Nucleus accumbens (tissue), 56 donors: ENCODE data around the gene PPOX.

Experiments
- DNase-seq, 56 donors: peaks; one replicate each; lab custom pipeline; 2025; lab: John Stamatoyannopoulos, UW

Gene PPOX

DNA sequence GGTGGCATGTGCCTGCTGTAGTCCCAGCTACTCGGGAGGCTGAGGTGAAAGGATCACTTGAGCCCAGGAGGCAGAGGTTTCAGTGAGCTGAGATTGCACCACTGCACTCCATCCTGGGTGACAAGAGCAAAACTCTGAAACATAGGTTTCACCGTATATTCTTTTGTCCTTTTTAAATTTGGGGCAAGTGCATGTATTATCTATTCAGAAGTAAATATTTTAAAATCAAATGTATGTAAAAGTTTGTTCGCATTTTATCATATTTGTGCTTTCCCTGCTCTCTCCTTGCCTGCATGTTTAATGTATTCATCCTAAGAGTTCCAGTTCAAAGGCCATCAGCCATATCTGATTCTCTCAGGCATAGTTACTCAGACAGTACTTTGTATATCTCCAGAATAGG lies 20.4 kb upstream of the PPOX start:
- DNase-seq = no peak

DNA sequence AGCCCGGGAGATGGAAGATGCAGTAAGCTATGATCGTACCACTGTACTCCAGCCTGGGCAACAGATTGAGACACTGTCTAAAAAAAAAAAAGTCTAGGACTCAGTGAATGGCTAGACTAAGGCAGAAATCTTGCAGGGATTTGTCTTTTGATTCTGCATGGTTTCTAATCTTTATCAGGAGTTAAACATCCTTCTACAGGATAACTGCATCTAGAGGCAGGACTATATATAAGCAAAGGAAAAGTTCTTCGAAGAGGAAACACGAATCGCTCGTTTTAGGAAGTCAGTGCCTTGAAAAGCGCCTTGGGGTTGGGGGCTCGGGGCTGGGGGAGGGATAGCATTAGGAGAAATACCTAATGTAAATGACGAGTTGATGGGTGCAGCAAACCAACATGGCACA lies 13.1 kb upstream of the PPOX start:
- peak in 1 of 56 donors; percentile 9 for DNase-seq

DNA sequence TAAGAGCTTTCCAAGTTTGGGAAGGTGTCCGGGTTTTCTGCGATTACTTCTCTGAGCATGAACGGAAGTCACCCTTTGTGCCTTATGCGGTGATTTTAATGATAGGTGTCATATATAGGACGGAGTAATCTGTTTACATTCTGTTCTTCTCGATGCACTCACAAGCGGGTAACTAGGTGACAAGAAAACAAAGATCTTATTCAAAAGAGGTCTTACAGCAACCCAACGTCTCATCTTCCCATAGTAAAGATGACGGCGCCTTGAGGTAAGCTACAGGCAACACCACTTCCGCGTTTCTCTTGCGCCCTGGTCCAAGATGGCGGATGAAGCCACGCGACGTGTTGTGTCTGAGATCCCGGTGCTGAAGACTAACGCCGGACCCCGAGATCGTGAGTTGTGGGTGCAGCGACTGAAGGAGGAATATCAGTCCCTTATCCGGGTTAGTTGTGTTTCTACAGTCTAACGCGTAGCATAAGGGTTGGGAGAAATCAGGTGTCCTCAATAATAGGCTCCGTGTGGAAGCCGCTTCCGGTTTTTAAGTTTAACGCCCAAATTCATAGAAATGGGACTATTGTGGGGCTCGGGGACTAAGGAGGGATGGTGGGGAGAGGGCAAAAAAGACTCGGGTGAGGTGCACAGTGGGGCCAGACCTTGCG lies 12.4 kb upstream of the PPOX start, which contains the start of gene UFC1:
Gene UFC1, plus strand, starts transcription at position 297 of the 656 bp plus-strand sequence. Its CDS starts 20 bp downstream, at position 317.
- DNase-seq = peak in 55 of 56 donors; percentile 12 to 90 (median 71)

DNA sequence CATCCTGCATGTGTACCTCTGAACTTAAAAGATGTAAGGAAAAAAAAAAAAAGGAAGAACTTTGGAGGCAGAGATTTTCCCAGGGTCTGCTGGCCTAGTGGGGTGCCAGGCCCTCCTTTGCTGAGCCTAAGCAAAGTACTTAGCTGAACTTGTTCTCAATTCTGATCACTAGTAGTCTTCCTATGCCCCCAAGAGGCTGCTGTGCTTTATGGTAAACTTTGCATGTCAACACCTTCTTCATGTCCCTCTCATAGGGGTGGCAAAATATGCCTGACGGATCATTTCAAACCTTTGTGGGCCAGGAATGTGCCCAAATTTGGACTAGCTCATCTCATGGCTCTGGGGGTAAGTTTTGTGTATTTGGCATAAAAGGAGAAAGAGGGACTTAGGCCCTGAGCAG lies 8.4 kb upstream of the PPOX start:
- no peak for DNase-seq

DNA sequence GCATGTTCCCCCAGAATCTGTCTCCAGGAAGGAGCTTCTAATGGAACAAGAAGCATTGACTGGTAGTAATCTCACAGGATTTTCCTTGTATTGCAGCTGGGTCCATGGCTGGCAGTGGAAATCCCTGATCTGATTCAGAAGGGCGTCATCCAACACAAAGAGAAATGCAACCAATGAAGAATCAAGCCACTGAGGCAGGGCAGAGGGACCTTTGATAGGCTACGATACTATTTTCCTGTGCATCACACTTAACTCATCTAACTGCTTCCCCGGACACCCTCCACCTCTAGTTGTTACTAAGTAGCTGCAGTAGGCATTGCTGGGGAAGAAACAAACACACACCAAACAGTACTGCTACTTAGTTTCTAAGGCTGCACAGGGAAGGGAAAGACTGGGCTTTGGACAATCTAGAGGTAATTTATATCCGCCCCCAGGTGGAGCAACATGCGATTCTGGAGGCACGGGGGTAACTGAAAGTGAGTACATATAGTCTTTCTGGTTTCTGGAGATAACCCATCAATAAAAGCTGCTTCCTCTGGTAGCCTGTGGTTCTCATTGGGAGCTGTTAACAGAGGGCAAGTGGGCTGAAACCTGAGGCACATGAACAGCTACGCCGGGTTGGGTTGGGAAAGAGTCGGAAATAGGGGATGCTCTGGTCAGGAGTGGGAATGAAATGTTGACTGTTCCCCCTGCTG lies 7.8 kb upstream of the PPOX start:
- DNase-seq = no peak

DNA sequence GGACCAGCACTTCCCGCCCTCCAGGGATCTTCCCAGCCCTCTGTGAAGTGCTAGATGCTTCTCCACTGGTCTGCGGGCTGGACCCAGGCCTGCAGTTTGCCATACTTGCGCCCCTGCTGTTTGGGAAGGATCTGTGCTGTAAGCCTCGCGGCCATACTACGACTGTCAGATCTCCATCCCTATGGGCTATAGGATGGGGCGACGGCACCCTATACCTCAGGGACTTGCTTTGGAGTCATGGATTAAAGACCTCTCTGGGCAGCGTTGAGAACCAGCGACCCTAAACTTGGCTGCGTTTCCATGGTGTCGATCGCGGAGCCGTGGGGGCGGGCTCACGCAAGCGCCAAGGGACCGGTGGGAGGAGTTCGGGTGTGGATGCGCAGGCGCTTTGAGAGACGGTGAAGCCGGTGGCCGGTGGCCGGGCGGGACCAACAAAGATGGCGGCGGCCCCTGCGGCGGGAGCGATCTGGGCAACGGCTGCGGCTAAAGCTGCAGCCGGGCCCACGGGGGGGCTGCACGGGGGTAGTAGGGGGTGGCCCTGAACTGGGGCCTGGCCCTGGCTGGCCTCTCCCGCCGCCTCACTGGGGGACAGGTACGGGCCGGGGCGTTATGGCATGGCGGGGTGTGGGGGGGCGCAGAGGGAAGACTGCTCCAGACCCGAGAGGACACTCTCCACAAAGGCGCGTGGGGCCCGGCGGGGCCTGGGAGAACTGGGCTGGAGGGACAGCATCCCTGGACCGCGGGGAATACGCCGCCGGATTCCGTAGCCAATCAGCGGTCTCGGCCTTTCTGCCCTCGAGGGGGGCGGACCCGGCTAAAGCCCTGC lies 6.9 kb upstream of the PPOX start, which contains the start of gene USP21:
Gene USP21, plus strand, starts transcription at position 414 of the 826 bp plus-strand sequence. CDS start 1,141 bp downstream, outside the sequence.
- DNase-seq = peak; percentile 29 to 95 (median 90)

DNA sequence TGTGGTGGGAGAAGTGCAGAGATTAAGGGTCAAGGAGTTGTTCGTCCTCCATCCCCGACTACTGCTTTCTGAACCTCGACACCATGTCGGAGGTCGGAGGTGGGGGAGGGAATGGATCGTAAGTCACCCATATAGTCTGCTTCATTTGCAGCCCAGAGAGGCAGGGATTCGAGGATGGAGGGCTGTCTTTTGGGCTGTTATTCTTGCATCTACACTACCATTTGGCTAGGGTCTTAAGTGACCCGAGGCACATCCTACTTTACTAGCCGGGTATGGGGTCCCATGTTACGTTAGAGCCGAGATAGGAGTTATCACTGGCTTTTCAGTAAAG lies 6.3 kb upstream of the PPOX start:
- DNase-seq = peak in 2 of 56 donors; percentile 33 to 45

DNA sequence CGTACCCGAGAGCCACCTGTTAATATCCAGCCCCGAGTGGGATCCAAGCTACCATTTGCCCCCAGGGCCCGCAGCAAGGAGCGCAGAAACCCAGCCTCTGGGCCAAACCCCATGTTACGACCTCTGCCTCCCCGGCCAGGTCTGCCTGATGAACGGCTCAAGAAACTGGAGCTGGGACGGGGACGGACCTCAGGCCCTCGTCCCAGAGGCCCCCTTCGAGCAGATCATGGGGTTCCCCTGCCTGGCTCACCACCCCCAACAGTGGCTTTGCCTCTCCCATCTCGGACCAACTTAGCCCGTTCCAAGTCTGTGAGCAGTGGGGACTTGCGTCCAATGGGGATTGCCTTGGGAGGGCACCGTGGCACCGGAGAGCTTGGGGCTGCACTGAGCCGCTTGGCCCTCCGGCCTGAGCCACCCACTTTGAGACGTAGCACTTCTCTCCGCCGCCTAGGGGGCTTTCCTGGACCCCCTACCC lies 5.5 kb upstream of the PPOX start:
- no peak for DNase-seq

DNA sequence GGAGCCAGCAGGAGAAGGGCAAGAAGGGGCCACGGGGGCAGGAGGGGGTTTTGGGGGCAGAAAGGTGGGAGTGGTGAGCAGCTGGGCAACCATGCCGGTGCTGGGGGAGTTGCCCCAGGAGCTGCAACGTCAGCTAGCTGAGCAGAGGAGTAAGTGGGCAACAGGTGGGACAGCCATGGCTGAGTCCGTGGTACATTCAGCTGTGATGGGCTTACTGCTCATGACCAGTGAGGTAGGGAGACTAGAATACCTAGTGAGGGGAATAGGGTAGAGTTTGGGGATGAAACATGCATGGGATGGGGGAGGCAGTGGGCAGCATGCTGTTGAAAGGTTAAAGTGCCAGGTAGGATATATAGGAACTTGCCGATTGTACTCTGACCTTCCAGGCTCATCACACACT lies 4.6 kb upstream of the PPOX start:
- no peak for DNase-seq

DNA sequence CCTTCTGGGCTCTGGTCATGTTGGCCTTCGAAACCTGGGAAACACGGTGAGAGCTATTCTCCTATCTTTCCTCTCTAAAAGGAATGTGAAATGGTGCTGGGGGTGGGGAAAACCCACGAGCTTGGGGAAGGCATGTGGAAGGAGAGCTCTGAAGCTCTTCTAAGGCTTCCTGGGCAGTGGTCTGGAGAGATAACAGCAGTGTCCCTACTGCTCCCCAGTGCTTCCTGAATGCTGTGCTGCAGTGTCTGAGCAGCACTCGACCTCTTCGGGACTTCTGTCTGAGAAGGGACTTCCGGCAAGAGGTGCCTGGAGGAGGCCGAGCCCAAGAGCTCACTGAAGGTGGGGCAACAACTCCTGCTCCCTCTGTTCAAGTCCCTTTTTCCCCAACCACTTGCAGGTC lies 4.2 kb upstream of the PPOX start:
- DNase-seq = no peak

DNA sequence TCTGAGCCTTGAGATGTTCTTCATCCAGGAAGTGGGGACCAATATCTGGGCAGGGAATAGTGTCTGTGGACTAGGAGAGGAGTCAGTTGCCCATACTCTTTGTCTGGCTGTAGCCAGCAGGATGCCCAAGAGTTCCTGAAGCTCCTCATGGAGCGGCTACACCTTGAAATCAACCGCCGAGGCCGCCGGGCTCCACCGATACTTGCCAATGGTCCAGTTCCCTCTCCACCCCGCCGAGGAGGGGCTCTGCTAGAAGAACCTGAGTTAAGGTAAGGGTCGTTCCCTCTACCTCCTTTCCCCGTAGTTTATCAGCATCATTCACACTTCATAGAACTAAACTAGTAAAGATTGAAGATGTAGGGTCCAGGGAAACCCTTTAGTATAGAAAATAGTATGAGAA lies 3.4 kb upstream of the PPOX start:
- no peak for DNase-seq

DNA sequence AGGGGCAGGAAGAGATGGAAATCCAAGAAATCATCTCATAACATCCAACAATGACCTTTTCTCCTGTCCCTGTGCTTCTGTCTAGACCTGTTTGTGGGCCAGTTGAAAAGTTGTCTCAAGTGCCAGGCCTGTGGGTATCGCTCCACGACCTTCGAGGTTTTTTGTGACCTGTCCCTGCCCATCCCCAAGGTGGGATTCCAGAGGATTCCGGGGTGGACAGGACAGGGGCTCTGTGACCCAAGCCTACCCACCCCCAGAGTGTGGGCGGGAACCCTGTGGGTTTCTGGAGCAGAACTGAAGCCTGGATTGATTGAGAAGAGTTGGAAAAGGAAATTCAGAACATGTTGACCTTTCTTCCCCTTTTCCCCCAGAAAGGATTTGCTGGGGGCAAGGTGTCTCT lies 2.4 kb upstream of the PPOX start:
- DNase-seq = no peak

DNA sequence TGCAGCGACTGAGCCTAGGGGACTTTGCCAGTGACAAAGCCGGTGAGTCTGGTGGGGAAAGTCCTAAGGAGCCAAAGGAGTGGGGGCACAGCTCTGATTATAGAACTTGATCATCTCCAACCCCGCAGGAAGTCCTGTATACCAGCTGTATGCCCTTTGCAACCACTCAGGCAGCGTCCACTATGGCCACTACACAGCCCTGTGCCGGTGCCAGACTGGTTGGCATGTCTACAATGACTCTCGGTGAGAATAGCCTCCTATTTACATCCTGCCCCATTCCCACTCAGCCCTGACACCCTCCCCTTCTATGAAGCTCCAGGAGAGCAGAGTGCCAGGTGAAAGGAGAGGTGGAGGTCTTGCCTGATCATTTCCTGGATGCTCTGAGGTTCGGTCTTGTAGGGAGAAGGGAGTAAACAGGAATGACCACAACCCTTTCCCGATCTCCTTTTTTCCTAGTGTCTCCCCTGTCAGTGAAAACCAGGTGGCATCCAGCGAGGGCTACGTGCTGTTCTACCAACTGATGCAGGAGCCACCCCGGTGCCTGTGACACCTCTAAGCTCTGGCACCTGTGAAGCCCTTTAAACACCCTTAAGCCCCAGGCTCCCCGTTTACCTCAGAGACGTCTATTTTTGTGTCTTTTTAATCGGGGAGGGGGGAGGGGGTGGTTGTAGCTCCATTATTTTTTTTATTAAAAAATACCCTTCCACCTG lies 1.2 kb upstream of the PPOX start:
- DNase-seq = no peak

DNA sequence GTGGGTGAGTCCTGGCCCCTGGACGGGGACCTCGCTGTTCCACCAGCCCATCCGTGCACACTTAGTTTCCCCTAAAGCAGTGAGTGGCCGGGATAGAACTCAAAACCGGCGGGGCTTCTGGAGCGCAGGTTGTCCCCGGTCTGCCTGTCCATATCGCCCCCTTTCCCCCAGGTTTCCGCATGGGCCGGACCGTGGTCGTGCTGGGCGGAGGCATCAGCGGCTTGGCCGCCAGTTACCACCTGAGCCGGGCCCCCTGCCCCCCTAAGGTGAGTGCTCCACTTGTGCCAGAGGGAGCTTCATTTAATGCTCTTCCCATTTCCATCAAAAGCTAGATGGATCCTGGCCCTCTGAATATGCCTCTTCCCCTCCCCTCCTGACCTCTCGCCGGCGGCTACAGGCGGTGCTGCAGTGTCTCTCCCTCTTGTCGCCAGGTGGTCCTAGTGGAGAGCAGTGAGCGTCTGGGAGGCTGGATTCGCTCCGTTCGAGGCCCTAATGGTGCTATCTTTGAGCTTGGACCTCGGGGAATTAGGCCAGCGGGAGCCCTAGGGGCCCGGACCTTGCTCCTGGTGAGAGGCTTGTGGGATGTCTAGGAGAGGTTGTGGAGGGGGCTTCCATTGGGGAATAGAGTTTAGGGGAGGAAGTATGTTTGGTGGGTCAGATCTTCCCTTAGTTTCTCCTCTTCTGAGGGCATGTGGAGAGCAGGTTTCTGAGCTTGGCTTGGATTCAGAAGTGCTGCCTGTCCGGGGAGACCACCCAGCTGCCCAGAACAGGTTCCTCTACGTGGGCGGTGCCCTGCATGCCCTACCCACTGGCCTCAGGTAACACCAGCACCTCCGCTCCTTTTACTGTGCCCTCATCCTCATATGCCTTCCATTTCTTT lies 683 bp downstream of the PPOX start:
- peak in 6 of 56 donors; percentile 11 to 60 (median 51) for DNase-seq

DNA sequence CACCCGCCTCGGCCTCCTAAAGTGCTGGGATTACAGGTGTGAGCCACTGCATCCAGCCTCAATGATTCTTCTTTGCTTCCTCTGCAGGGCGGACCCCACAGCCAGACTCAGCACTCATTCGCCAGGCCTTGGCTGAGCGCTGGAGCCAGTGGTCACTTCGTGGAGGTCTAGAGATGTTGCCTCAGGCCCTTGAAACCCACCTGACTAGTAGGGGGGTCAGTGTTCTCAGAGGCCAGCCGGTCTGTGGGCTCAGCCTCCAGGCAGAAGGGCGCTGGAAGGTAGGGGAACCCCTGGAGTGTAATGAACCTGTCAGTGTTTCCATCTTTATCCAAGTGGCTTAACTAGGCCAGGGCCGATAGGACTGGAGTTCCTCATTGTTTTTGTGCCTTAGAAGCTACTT lies 2.7 kb downstream of the PPOX start:
- DNase-seq = no peak

DNA sequence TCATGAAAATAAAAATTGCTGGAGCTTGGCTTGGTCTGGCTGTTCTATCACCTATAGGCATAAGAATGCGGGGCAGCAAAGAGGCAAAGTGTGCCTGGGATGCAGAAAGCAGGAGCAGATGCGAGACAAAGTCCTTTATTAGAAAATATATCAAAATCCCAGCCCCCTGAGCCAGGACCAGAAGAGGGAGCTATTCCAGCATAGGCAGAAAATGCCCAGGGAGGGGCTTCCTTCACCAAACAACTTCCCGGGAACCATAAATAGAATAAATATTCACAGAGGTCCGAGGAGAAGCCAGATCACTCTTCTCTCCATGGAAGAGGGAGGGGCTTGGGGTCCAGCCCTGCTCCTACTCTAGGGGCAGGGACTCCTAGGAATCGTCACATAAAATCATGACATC lies 5.0 kb downstream of the PPOX start:
- no peak for DNase-seq

DNA sequence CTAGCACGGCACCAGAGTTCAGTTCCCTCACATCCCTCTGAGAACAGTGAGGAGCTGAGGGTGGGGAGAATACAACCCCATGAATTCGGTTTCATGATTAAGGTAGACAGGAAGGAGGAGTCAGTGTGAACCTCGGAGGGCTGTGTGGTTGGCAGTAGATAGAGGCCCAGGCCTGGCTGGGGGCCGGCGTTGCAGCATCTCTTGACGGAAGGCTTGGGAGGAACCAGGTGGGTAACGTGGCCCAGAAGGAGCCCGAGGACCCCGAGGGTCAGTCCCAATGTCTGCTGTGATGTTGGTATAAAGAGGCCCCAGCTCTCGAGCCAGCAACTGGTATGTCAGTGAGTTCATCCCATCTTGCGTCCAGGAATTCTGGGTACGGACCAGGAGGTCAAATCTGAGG lies 5.5 kb downstream of the PPOX start:
- no peak for DNase-seq

DNA sequence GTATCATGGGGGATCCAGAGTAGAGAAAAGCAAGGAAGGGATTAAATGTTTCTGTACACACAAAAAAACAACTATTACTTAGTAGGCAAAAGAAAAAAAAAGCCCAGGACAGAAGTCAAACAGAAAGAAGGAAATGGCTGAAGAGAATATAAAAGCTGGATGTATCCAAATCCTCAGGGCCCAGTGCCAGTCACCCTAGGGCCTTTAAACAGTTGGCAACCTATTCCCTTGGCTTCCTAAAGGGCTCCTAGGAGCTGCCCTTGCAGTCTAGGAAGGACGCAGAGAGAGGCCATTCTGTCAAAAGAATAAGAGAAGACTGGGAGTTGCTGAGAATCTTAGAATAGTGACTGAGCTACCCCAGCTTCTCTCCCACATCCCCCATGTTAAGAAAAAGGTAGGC lies 6.1 kb downstream of the PPOX start:
- DNase-seq = no peak

DNA sequence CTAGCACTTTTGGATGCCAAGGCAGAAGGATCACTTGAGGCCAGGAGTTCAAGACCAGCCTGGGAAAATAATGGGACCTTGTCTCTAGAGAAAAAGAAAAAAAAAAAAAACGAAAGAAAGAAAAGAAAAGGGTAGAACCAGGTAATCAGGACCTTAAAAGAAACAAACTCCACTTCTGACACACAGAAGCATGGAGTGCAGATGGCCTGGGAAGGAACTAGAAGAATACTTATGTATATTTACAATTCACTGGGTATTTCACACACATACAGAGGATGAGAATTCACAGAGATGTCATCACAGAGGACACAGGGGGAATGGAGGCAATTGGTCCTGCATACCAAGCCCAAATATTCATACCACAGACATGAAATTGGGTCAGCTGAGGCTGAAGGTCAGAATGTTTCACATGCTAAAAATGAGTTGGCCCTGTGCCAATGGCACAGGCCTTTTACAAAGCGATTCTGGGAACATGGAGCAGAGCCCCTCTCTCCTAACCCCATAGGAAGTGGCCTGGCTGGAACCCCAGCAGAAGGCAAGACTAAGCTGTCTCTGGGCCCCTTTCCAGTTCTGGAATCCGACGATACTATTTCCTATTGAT lies 6.7 kb downstream of the PPOX start:
- no peak for DNase-seq
